Caco-2 (cell line): ENCODE results near the gene SLC28A1. TPM values are rescaled to one million over a fixed set of nuclear protein-coding genes. Genes with fewer than 3 reads are reported as not detected.
A peak's percentile ranks its signal among the peaks of the same experiment; 100 is the strongest.

ENCODE experiments used
- BruUV-seq: library from RNA; stranded (reverse); fragments of 400-500 nt; replicated peaks from 2 replicates; lab custom pipeline; 2021; lab: Mats Ljungman, UMichigan
- CTCF ChIA-PET: fragments of 300-600 bp; sonication (Branson Sonifier 250); formaldehyde crosslinking; loops from one replicate; lab custom pipeline; 2022; ENCODE audit warnings: antibody characterized with exemption; lab: Charles Lee
- POLR2A ChIA-PET: fragments of 300-600 bp; sonication (Branson Sonifier 250); formaldehyde crosslinking; loops from one replicate; lab custom pipeline; 2022; ENCODE audit warnings: antibody characterized with exemption; lab: Charles Lee
- DNase-seq, 2 experiments: peaks; one replicate each; pipeline versions ENCODE4 v3.0.0 to v3.0.0-alpha.2; 2020 to 2022
- H3K27me3 ChIP-seq: replicated peaks from 2 replicates; pipeline ENCODE4 v1.6.0; 2011; ENCODE audit warnings: low read length; ENCODE audit not compliant: control insufficient read depth, insufficient read depth
- H3K36me3 ChIP-seq: 2 replicates; pipeline ENCODE4 v1.5.1; 2011; ENCODE audit warnings: low read length; ENCODE audit not compliant: control insufficient read depth, insufficient read depth
- H3K4me1 ChIP-seq: fragments of 250-450 bp; sonication (Bioruptor Pico); 2 replicates; pipeline ENCODE4 v1.5.1; 2020; ENCODE audit warnings: mild to moderate bottlenecking
- H3K4me3 ChIP-seq: 2 replicates; pipeline ENCODE4 v1.5.1; 2011; ENCODE audit warnings: low read depth, mild to moderate bottlenecking, control low read depth, low read length
- H3K9me3 ChIP-seq: fragments of 250-450 bp; sonication (Bioruptor Pico); 2 replicates; pipeline ENCODE4 v1.5.1; 2020; ENCODE audit warnings: mild to moderate bottlenecking, moderate library complexity
- H3K27ac Mint-ChIP-seq: one replicate; pipeline ENCODE4 v1.8.0; 2022; ENCODE audit warnings: mixed read lengths; ENCODE audit not compliant: unreplicated experiment
- H3K27me3 Mint-ChIP-seq: one replicate; pipeline ENCODE4 v1.8.0; 2022; ENCODE audit warnings: mixed read lengths; ENCODE audit not compliant: insufficient read depth, unreplicated experiment
- H3K36me3 Mint-ChIP-seq: one replicate; pipeline ENCODE4 v1.8.0; 2022; ENCODE audit warnings: mild to moderate bottlenecking, mixed read lengths; ENCODE audit not compliant: insufficient read depth, unreplicated experiment
- H3K4me1 Mint-ChIP-seq: one replicate; pipeline ENCODE4 v1.8.0; 2022; ENCODE audit warnings: low read depth, mixed read lengths; ENCODE audit not compliant: unreplicated experiment
- H3K4me3 Mint-ChIP-seq: one replicate; pipeline ENCODE4 v1.8.0; 2022; ENCODE audit warnings: mild to moderate bottlenecking, moderate library complexity, mixed read lengths; ENCODE audit not compliant: unreplicated experiment
- H3K9me3 Mint-ChIP-seq: one replicate; pipeline ENCODE4 v1.8.0; 2022; ENCODE audit warnings: mixed read lengths; ENCODE audit not compliant: unreplicated experiment
- intact Hi-C: fragments of 100-400 bp; cut with micrococcal nuclease; formaldehyde crosslinking; loops from one replicate; pipeline ENCODE4 v1.10.0; 2022; ENCODE audit not compliant: unreplicated experiment
- total RNA-seq: library from RNA; stranded (reverse); gene quantifications from 2 replicates; pipeline ENCODE4 v1.2.3, GENCODE V29; 2022
- TF ChIP-seq, protein P1 (sequence below), 2 experiments: fragments of 200-600 bp in 1 of 2; IDR thresholded peaks; 1 replicate in 1 of 2; 2 replicates in 1 of 2; pipeline versions ENCODE4 v1.5.1 to v1.8.0; 2011 to 2022; ENCODE audit warnings: antibody characterized with exemption in 1 of 2, control low read depth in 1 of 2, inconsistent platforms in 1 of 2, low read depth in 1 of 2, low read length in 1 of 2, mild to moderate bottlenecking in 1 of 2, moderate library complexity in 1 of 2; ENCODE audit not compliant: insufficient read depth in 1 of 2, severe bottlenecking in 1 of 2, unreplicated experiment in 1 of 2

Gene SLC28A1
- total RNA-seq, 1 experiment from 2014 or later, result not detected

DNA sequence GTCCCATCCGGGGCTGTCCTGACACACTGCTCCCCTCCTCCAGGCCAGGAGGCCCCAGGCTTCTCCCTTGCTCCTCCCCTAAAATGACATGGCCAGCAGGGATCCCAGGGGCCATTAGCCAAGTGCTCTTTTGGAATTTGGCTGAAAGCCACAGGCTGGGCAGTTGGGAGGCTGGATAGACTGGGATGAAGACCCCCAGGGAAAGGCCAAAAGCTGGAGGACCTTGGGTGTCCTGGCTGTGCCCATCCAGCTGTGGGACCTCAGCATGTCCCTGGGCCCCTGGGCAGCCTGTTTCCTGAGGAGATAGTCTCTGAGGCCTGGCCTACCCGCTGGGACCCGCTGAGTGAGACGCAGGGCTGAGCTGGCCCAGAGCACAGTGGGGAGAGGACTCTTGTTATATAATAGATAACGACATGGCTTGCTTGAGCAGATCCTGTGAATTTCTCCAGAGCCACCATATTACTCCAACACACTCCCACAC lies 91.4 kb downstream of the SLC28A1 start:
- CTCF ChIA-PET, result no interaction called here
- Histone ChIP-seq H3K36me3 (no peaks in the 10 kb centered on the region), H3K4me3 (no peak overlapping the region), H3K4me1 (0 out of 2 replicates have a peak, but pooled peaks cover 5% of the 10 kb centered on the region), H3K9me3 (no peaks in the 10 kb centered on the region), H3K27me3 (no peaks in the 10 kb centered on the region)
- DNase-seq, result no peak
- POLR2A ChIA-PET, result no interaction called here
- Mint-ChIP-seq H3K4me1 (no peaks in the 10 kb centered on the region), H3K9me3 (no peaks in the 10 kb centered on the region), H3K36me3 (peaks cover 12% of the 10 kb centered on the region), H3K27me3 (no peaks in the 10 kb centered on the region), H3K4me3 (no peak overlapping the region), H3K27ac (no peak overlapping the region)
- no TSS peak for BruUV-seq
- TF ChIP-seq, protein P1, sequence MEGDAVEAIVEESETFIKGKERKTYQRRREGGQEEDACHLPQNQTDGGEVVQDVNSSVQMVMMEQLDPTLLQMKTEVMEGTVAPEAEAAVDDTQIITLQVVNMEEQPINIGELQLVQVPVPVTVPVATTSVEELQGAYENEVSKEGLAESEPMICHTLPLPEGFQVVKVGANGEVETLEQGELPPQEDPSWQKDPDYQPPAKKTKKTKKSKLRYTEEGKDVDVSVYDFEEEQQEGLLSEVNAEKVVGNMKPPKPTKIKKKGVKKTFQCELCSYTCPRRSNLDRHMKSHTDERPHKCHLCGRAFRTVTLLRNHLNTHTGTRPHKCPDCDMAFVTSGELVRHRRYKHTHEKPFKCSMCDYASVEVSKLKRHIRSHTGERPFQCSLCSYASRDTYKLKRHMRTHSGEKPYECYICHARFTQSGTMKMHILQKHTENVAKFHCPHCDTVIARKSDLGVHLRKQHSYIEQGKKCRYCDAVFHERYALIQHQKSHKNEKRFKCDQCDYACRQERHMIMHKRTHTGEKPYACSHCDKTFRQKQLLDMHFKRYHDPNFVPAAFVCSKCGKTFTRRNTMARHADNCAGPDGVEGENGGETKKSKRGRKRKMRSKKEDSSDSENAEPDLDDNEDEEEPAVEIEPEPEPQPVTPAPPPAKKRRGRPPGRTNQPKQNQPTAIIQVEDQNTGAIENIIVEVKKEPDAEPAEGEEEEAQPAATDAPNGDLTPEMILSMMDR (IDR thresholded peaks at IDR 0.05; ENCODE audit: insufficient read depth in 1 of 2, low read depth in 1 of 2, low read length in 1 of 2, severe bottlenecking in 1 of 2, unreplicated experiment in 1 of 2), result no peak
- intact Hi-C loops, result no loop called here

DNA sequence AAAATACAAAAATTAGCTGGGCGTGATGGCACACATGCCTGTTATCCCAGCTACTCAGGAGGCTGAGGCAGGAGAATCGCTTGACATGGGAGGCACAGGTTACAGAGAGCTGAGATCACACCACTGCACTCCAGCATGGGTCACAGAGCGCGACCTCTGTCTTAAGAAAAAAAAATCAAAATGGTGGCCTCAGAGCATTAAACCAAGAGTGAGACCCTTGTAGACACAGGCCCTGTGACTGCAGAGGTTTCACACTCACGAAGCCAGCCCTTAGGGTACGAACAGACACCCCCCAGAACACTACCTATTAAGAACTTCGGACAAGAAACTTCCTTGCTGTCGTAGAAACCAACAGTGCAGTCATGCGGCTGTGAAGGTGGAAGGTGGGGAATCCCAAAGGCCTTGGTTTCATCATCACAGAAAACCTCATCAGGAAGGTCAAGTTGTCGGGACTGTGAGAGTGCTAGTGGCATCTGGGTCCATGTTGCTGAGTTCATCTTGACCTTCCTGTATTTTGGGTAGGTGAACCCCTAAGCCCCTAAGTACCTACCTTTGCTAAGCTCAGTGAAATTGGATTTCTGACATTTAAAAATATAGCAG lies 92.4 kb downstream of the SLC28A1 start:
- Mint-ChIP-seq H3K4me3 (no peak overlapping the region), H3K4me1 (no peaks in the 10 kb centered on the region), H3K9me3 (no peaks in the 10 kb centered on the region), H3K36me3 (peaks cover 16% of the 10 kb centered on the region), H3K27ac (no peak overlapping the region), H3K27me3 (no peaks in the 10 kb centered on the region)
- Histone ChIP-seq H3K36me3 (no peaks in the 10 kb centered on the region), H3K4me3 (no peak overlapping the region), H3K4me1 (0 out of 2 replicates have a peak, but pooled peaks cover 5% of the 10 kb centered on the region), H3K9me3 (no peaks in the 10 kb centered on the region), H3K27me3 (no peaks in the 10 kb centered on the region)
- intact Hi-C loops, result no loop called here
- ChIA-PET CTCF (no interaction called here), POLR2A (no interaction called here)
- TF ChIP-seq, protein P1 (IDR thresholded peaks at IDR 0.05; ENCODE audit: insufficient read depth in 1 of 2, low read depth in 1 of 2, low read length in 1 of 2, severe bottlenecking in 1 of 2, unreplicated experiment in 1 of 2), result no peak
- no peak for DNase-seq
- no TSS peak for BruUV-seq

DNA sequence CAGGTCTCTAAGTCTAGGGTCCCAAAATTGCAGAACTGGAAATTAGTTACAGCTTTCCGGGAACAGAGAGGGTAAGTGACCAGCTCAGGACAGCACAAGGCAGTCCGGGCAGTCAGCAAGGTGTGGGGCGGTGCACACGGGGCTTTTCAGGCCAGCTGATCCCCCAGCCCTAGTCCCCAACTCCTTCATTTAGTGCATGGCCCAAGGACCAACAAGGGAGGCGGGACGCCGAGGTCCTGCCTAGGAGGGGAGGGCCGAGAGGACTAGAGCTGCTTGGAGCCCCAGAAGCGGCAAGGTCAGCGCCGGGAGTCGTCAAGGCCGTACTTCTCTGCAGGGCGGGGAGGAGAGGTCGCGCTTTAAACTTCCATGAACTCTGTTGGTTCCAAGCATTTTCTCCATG lies 95.2 kb downstream of the SLC28A1 start:
- peak overlapping the region; percentile 91 for H3K27ac Mint-ChIP-seq
- Histone ChIP-seq H3K27me3 (no peaks in the 10 kb centered on the region), H3K9me3 (no peaks in the 10 kb centered on the region), H3K36me3 (no peaks in the 10 kb centered on the region), H3K4me3 (peak overlapping the region; percentile 86), H3K4me1 (0 out of 2 replicates have a peak, but pooled peaks cover 8% of the 10 kb centered on the region)
- POLR2A ChIA-PET, result interaction anchor here (0.8 kb wide), 1 partner anchor 12 kb away, joined by 3 read pairs; no protein-coding TSS in a partner anchor
- no peaks in the 10 kb centered on the region for H3K9me3 Mint-ChIP-seq
- TF ChIP-seq, protein P1 (IDR thresholded peaks at IDR 0.05; ENCODE audit: insufficient read depth in 1 of 2, low read depth in 1 of 2, low read length in 1 of 2, severe bottlenecking in 1 of 2, unreplicated experiment in 1 of 2), result no peak
- DNase-seq, result peak in 1 of 2 experiments; percentile 25
- CTCF ChIA-PET, result interaction anchor here (1.6 to 2.0 kb wide), 2 partner anchors 31 to 64 kb away, joined by 3 to 7 read pairs; no protein-coding TSS in a partner anchor
- peak overlapping the region; percentile 92 for H3K4me3 Mint-ChIP-seq
- no TSS peak for BruUV-seq
- H3K4me1 Mint-ChIP-seq, result no peaks in the 10 kb centered on the region
- H3K36me3 Mint-ChIP-seq, result peaks cover 16% of the 10 kb centered on the region
- H3K27me3 Mint-ChIP-seq, result no peaks in the 10 kb centered on the region
- intact Hi-C loops, result loop anchor here (1.0 to 2.0 kb wide), 2 partner anchors 24 to 227 kb away; no protein-coding TSS in a partner anchor
